Ishikawa (cell line): ENCODE data around the gene ARHGEF10L.

ENCODE experiments used
- CEBPB ChIP-seq: IDR thresholded peaks from 2 replicates; pipeline ENCODE4 v1.6.1; 2012
- CREB1 ChIP-seq: IDR thresholded peaks from 2 replicates; pipeline ENCODE4 v1.6.1; 2012; ENCODE audit warnings: low read depth
- EGR1 ChIP-seq: IDR thresholded peaks from 2 replicates; pipeline ENCODE4 v1.6.1; 2012
- EP300 ChIP-seq: IDR thresholded peaks from 2 replicates; pipeline ENCODE4 v1.6.1; 2012; ENCODE audit warnings: borderline replicate concordance
- FOXM1 ChIP-seq: IDR thresholded peaks from 2 replicates; pipeline ENCODE4 v1.6.1; 2012; ENCODE audit warnings: low read depth, borderline replicate concordance
- NFIC ChIP-seq: IDR thresholded peaks from 2 replicates; pipeline ENCODE4 v1.6.1; 2012
- RAD21 ChIP-seq: IDR thresholded peaks from 2 replicates; pipeline ENCODE4 v1.6.1; 2012; ENCODE audit warnings: low read depth
- REST ChIP-seq: IDR thresholded peaks from 2 replicates; pipeline ENCODE4 v1.6.1; 2012; ENCODE audit warnings: low read depth, mild to moderate bottlenecking
- TAF1 ChIP-seq: IDR thresholded peaks from 2 replicates; pipeline ENCODE4 v1.6.1; 2012; ENCODE audit warnings: low read depth, mild to moderate bottlenecking
- TCF12 ChIP-seq: IDR thresholded peaks from 2 replicates; pipeline ENCODE4 v1.6.1; 2012; ENCODE audit warnings: low read depth
- USF1 ChIP-seq: IDR thresholded peaks from 2 replicates; pipeline ENCODE4 v1.6.1; 2012
- YY1 ChIP-seq: IDR thresholded peaks from 2 replicates; pipeline ENCODE4 v1.6.1; 2012; ENCODE audit warnings: low read depth
- ZBTB7A ChIP-seq: IDR thresholded peaks from 2 replicates; pipeline ENCODE4 v1.6.1; 2012; ENCODE audit warnings: low read depth

DNA sequence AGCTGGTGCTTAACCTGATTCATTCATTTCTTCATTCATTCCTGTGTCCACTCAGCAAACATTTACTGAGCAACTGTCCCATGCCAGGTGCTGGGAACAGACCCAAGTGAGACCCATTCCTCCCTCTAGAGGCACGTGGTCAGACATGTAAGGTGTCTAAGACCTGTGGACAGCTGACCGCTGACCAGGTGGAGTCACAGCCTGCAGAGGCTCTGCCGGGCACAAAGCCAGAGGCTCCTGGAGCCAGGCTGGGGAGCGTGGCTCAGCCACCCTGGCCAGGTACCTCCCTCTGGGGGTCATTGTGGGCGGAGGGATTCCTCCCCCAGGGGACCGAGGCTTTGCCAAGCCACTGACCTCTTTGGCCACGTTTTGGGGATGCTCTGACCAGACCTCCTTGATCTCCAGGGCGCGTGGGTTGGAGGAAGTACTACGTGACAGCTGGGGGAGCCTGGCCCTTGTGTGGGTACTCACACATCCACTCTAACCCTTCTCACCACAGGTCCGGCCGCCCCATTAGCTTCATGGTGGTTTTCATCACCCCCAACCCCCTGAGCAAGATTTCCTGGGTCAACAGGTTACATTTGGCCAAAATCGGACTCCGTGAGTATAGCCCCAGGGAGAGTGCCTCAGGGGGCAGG, 100.3 kb downstream of the ARHGEF10L start:
- TF ChIP-seq EP300 = no peak
- TF ChIP-seq REST = no peak
- no peak for TF ChIP-seq YY1
- TF ChIP-seq FOXM1 = no peak
- TF ChIP-seq TCF12 = no peak
- no peak for TF ChIP-seq CREB1
- no peak for TF ChIP-seq ZBTB7A
- TF ChIP-seq NFIC = no peak
- TF ChIP-seq CEBPB = no peak
- TF ChIP-seq RAD21 = no peak
- TF ChIP-seq EGR1 = no peak
- TF ChIP-seq TAF1 = no peak
- no peak for TF ChIP-seq USF1
